GM13977 (cell line): ENCODE measurements around the gene MUCL3.
"Not testable (repeated sequence)": the region's sequence is repeated elsewhere in the genome, so short reads cannot be mapped to it uniquely, and the experiment has no call there.

ENCODE experiments used
- DNase-seq: peaks from one replicate; pipeline ENCODE4 v3.0.0; 2012; ENCODE audit warnings: low spot score
- in situ Hi-C: fragments of 300-500 bp; cut with MboI; formaldehyde crosslinking; loops from one replicate; pipeline ENCODE4 v1.12.0; 2022; ENCODE audit warnings: low sequenced_read_pairs, low pct_unique_long_range_greater_than_20kb, mixed read lengths, inconsistent platforms; ENCODE audit not compliant: unreplicated experiment
- TF ChIP-seq, protein P1 (sequence below): IDR thresholded peaks from 2 replicates; pipeline ENCODE4 v1.5.1; 2012; ENCODE audit warnings: mild to moderate bottlenecking, control low read depth; ENCODE audit not compliant: insufficient read depth; ENCODE audit errors: extremely low read depth, missing control alignments

MUCL3 gene

GRCh38 chr6:30901436-30901835 lies 39.3 kb upstream of the MUCL3 start:
- in situ Hi-C loops = no loop called here
- TF ChIP-seq, protein P1, sequence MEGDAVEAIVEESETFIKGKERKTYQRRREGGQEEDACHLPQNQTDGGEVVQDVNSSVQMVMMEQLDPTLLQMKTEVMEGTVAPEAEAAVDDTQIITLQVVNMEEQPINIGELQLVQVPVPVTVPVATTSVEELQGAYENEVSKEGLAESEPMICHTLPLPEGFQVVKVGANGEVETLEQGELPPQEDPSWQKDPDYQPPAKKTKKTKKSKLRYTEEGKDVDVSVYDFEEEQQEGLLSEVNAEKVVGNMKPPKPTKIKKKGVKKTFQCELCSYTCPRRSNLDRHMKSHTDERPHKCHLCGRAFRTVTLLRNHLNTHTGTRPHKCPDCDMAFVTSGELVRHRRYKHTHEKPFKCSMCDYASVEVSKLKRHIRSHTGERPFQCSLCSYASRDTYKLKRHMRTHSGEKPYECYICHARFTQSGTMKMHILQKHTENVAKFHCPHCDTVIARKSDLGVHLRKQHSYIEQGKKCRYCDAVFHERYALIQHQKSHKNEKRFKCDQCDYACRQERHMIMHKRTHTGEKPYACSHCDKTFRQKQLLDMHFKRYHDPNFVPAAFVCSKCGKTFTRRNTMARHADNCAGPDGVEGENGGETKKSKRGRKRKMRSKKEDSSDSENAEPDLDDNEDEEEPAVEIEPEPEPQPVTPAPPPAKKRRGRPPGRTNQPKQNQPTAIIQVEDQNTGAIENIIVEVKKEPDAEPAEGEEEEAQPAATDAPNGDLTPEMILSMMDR = no peak
- no peak for DNase-seq

DNA sequence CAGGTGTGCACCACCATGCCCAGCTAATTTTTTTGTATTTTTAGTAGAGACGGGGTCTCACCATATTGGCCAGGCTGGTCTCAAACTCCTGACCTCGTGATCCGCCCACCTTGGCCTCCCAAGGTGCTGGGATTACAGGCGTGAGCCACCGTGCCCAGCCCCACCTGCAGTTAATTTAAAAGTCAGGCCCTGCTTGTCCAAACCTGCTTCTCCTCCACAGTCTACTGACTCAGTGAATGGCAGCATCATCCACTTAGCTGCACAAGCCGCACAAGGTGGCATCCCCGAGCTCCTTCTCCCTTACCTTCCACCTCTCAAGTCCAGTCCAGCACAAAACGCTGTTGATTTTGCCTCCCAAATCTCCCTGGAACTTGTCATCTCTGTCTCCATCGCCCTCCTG lies 38.6 kb upstream of the MUCL3 start:
- in situ Hi-C loops, DNase-seq: not testable (repeated sequence)

- no peak for DNase-seq
- TF ChIP-seq, protein P1 = no peak
- in situ Hi-C loops = no loop called here
These were observed 38.1 kb upstream of the MUCL3 start for GRCh38 chr6:30902709-30903108.

DNA sequence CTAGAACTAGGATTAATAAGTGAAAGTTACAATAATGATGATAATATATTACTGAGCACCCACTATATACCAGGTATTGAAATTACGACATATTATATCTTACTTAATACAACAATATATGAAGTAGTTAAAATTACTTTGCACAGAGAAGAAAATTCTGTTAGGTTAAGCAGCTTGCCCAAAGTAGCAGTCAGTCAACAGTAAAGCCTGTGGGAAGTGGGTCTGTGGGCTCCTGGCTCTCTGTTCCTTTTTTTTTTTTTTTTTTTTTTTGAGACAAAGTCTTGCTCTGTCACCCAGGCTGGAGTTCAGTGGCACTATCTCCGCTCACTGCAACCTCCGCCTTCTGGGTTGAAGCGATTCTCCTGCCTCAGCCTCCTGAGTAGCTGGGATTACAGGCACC lies 37.5 kb upstream of the MUCL3 start:
- TF ChIP-seq, protein P1 = no peak
- in situ Hi-C loops = no loop called here
- DNase-seq = no peak

DNA sequence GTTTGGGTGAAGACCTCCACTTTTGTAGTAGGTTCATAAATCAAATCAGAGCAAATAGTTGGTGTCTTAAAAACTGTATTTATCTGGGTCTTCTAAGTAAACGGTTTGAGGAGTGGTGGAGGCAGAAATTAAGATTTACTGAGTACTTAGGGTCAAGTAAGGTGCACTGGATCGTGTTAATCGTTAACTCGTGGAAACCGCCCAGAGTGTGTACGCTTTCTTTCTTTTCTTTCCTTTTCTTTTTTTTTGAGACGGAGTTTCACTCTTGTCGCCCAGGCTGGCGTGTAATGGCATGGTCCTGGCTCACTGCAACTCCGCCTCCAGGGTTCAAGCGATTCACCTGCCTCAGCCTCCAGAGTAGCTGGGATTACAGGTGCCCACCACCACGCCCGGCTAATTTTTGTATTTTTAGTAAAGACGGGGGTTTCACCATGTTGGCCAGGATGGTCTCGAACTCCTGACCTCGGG lies 33.4 kb upstream of the MUCL3 start:
- in situ Hi-C loops, DNase-seq: not testable (repeated sequence)

GRCh38 chr6:30907758-30908591 lies 32.8 kb upstream of the MUCL3 start, which contains the start of gene GTF2H4:
Gene GTF2H4, plus strand, starts transcription at chr6:30908207.
- TF ChIP-seq, protein P1 = no peak
- in situ Hi-C loops = no loop called here
- peak; percentile 94 for DNase-seq

- no peak for DNase-seq
- in situ Hi-C loops = no loop called here
- TF ChIP-seq, protein P1 = no peak
These were observed 32.1 kb upstream of the MUCL3 start for GRCh38 chr6:30908700-30909099.

DNA sequence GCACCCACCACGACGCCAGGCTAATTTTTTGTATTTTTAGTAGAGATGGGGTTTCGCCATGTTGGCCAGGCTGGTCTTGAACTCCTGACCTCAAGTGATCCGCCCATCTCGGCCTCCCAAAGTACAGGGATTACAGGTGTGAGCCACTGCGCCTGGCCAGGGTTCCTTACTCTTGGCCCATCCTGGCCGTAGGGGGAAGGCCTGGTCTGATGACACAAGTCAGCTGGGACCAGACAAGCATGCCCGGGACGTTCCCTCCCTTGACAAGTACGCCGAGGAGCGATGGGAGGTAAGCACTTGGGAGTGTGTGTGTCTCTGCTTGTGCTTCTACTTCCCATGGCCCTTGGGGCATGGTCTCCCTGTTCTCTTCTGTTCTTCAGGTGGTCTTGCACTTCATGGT lies 30.3 kb upstream of the MUCL3 start:
- DNase-seq, in situ Hi-C loops: not testable (repeated sequence)
